MM.1S (cell line): Measurements from ENCODE around the gene SPINK1.

Experiments used
- DNase-seq: peaks from one replicate; pipeline ENCODE4 v3.0.0-alpha.2; 2015
- H2AFZ ChIP-seq: fragments of 300-600 bp; sonication (generic); 2 replicates; pipeline ENCODE4 v1.6.0; 2016; ENCODE audit warnings: antibody characterized with exemption, low read length
- H3F3A ChIP-seq: fragments of 300-600 bp; sonication (generic); 2 replicates; pipeline ENCODE4 v1.6.1; 2016; ENCODE audit warnings: mild to moderate bottlenecking, antibody characterized with exemption, low read length, moderate library complexity, mixed read lengths; ENCODE audit not compliant: insufficient read depth
- H3K27ac ChIP-seq: fragments of 300-600 bp; sonication (generic); 2 replicates; pipeline ENCODE4 v1.5.1; 2016; ENCODE audit warnings: mild to moderate bottlenecking, low read length
- H3K27me3 ChIP-seq: fragments of 300-600 bp; sonication (generic); replicated peaks from 2 replicates; pipeline ENCODE4 v1.6.0; 2016; ENCODE audit warnings: low read length; ENCODE audit not compliant: insufficient read depth
- H3K36me3 ChIP-seq: fragments of 300-600 bp; sonication (generic); replicated peaks from 2 replicates; pipeline ENCODE4 v1.6.1; 2016; ENCODE audit warnings: mild to moderate bottlenecking, low read length, mixed read lengths; ENCODE audit not compliant: insufficient read depth
- H3K4me1 ChIP-seq: fragments of 300-600 bp; sonication (generic); 2 replicates; pipeline ENCODE4 v1.6.1; 2016; ENCODE audit warnings: low read length, mixed read lengths
- H3K4me2 ChIP-seq: fragments of 300-600 bp; sonication (generic); 2 replicates; pipeline ENCODE4 v1.6.0; 2016; ENCODE audit warnings: low read depth, low read length
- H3K4me3 ChIP-seq: fragments of 300-600 bp; sonication (generic); 2 replicates; pipeline ENCODE4 v1.5.1; 2016; ENCODE audit warnings: low read length, mixed read lengths
- H3K79me2 ChIP-seq: fragments of 300-600 bp; sonication (generic); 2 replicates; pipeline ENCODE4 v1.6.1; 2016; ENCODE audit warnings: mixed run types, low read length, mixed read lengths
- H3K9ac ChIP-seq: fragments of 300-600 bp; sonication (generic); 2 replicates; pipeline ENCODE4 v1.6.1; 2016; ENCODE audit warnings: low read length, mixed read lengths
- H3K9me2 ChIP-seq: fragments of 300-600 bp; sonication (generic); replicated peaks from 2 replicates; pipeline ENCODE4 v1.6.1; 2016; ENCODE audit warnings: mild to moderate bottlenecking, low read length, mixed read lengths; ENCODE audit not compliant: insufficient read depth
- H3K9me3 ChIP-seq: fragments of 300-600 bp; sonication (generic); replicated peaks from 2 replicates; pipeline ENCODE4 v1.6.1; 2016; ENCODE audit warnings: mild to moderate bottlenecking, low read length, mixed read lengths; ENCODE audit not compliant: insufficient read depth
- H4K20me1 ChIP-seq: fragments of 300-600 bp; sonication (generic); 2 replicates; pipeline ENCODE4 v1.6.1; 2016; ENCODE audit warnings: mild to moderate bottlenecking, low read length, moderate library complexity, mixed read lengths; ENCODE audit not compliant: insufficient read depth
- CTCF ChIP-seq: fragments of 300-600 bp; sonication (generic); IDR thresholded peaks from 2 replicates; pipeline ENCODE4 v1.5.1; 2016; ENCODE audit warnings: antibody characterized with exemption, low read length, mixed read lengths
- EZH2 ChIP-seq: fragments of 300-600 bp; sonication (generic); optimal IDR thresholded peaks from 2 replicates; pipeline ENCODE3; 2017; ENCODE audit warnings: low read depth, mild to moderate bottlenecking, antibody characterized with exemption, low read length, mixed read lengths
- EZH2phosphoT487 ChIP-seq: fragments of 300-600 bp; sonication (generic); IDR thresholded peaks from 2 replicates; pipeline ENCODE4 v1.6.1; 2018; ENCODE audit warnings: antibody characterized with exemption, low read length

The SPINK1 gene

GRCh38 chr5:147796556-147797308 lies 34.7 kb downstream of the SPINK1 start:
- no peaks in the 10 kb centered on the region for H4K20me1 ChIP-seq
- no peak for DNase-seq
- no peak overlapping the region for H2AFZ ChIP-seq
- H3F3A ChIP-seq, result no peaks in the 10 kb centered on the region
- no peaks in the 10 kb centered on the region for H3K27me3 ChIP-seq
- H3K4me3 ChIP-seq, result no peak overlapping the region
- H3K4me1 ChIP-seq, result no peaks in the 10 kb centered on the region
- H3K36me3 ChIP-seq, result no peaks in the 10 kb centered on the region
- no peaks in the 10 kb centered on the region for H3K9me2 ChIP-seq
- no peak for TF ChIP-seq CTCF
- H3K9me3 ChIP-seq, result no peaks in the 10 kb centered on the region
- H3K4me2 ChIP-seq, result no peak overlapping the region
- no peak overlapping the region for H3K27ac ChIP-seq
- H3K79me2 ChIP-seq, result no peaks in the 10 kb centered on the region
- no peak overlapping the region for H3K9ac ChIP-seq

- no peak for TF ChIP-seq EZH2
- no peak overlapping the region for H3K27ac ChIP-seq
- H4K20me1 ChIP-seq, result no peaks in the 10 kb centered on the region
- no peaks in the 10 kb centered on the region for H3K4me1 ChIP-seq
- H3F3A ChIP-seq, result no peaks in the 10 kb centered on the region
- no peak overlapping the region for H2AFZ ChIP-seq
- H3K27me3 ChIP-seq, result no peaks in the 10 kb centered on the region
- H3K36me3 ChIP-seq, result no peaks in the 10 kb centered on the region
- no peaks in the 10 kb centered on the region for H3K9me3 ChIP-seq
- no peaks in the 10 kb centered on the region for H3K79me2 ChIP-seq
- H3K9ac ChIP-seq, result no peak overlapping the region
- no peak overlapping the region for H3K4me2 ChIP-seq
- H3K4me3 ChIP-seq, result no peak overlapping the region
- no peak for DNase-seq
- H3K9me2 ChIP-seq, result no peaks in the 10 kb centered on the region
These were observed 40.3 kb downstream of the SPINK1 start for GRCh38 chr5:147791181-147791580.

GRCh38 chr5:147789820-147790219 lies 41.7 kb downstream of the SPINK1 start:
- H3K27ac ChIP-seq, result no peak overlapping the region
- H3K79me2 ChIP-seq, result no peaks in the 10 kb centered on the region
- no peaks in the 10 kb centered on the region for H3K9me3 ChIP-seq
- H3K9me2 ChIP-seq, result no peaks in the 10 kb centered on the region
- H3K9ac ChIP-seq, result no peak overlapping the region
- DNase-seq, result no peak
- no peaks in the 10 kb centered on the region for H4K20me1 ChIP-seq
- H2AFZ ChIP-seq, result no peak overlapping the region
- no peaks in the 10 kb centered on the region for H3K4me1 ChIP-seq
- TF ChIP-seq EZH2phosphoT487 (no peak), EZH2 (no peak)
- H3K4me3 ChIP-seq, result no peak overlapping the region
- H3F3A ChIP-seq, result no peaks in the 10 kb centered on the region
- no peak overlapping the region for H3K4me2 ChIP-seq
- no peaks in the 10 kb centered on the region for H3K27me3 ChIP-seq
- no peaks in the 10 kb centered on the region for H3K36me3 ChIP-seq

GRCh38 chr5:147788023-147788422 lies 43.4 kb downstream of the SPINK1 start:
- Histone ChIP-seq H2AFZ (no peak overlapping the region), H3K27ac (no peak overlapping the region), H3K79me2 (no peaks in the 10 kb centered on the region), H3K4me1 (no peaks in the 10 kb centered on the region), H3K9me3 (no peaks in the 10 kb centered on the region), H3K9me2 (no peaks in the 10 kb centered on the region), H3K4me3 (no peak overlapping the region), H3K4me2 (no peak overlapping the region), H4K20me1 (no peaks in the 10 kb centered on the region), H3K36me3 (no peaks in the 10 kb centered on the region), H3K27me3 (no peaks in the 10 kb centered on the region), H3F3A (no peaks in the 10 kb centered on the region), H3K9ac (no peak overlapping the region)
- no peak for TF ChIP-seq EZH2
- TF ChIP-seq EZH2phosphoT487, result no peak
- no peak for TF ChIP-seq CTCF
- DNase-seq, result no peak
